HepG2 (cell line): ENCODE measurements around the gene ANKS1B. TPM values are rescaled to one million over a fixed set of nuclear protein-coding genes. Genes with fewer than 3 reads are reported as not detected.

Experiments used
- ARHGAP35 ChIP-seq: sonication (generic); formaldehyde crosslinking; IDR thresholded peaks from 2 replicates; pipeline ENCODE4 v1.9.0; 2022; ENCODE audit warnings: mild to moderate bottlenecking, inconsistent platforms, moderate library complexity, missing genetic modification reagents, borderline replicate concordance
- ARNT2 ChIP-seq: sonication (generic); formaldehyde crosslinking; IDR thresholded peaks from 2 replicates; pipeline ENCODE4 v1.8.0; 2022; ENCODE audit warnings: mild to moderate bottlenecking, low read depth, missing genetic modification reagents, moderate library complexity
- FOXO1 ChIP-seq: sonication (generic); formaldehyde crosslinking; IDR thresholded peaks from 2 replicates; pipeline ENCODE4 v1.4.0; 2020; ENCODE audit warnings: missing genetic modification reagents
- HNF4A ChIP-seq: sonication (generic); formaldehyde crosslinking; IDR thresholded peaks from 2 replicates; pipeline ENCODE4 v1.4.0; 2020; ENCODE audit warnings: missing genetic modification reagents
- IRF2 ChIP-seq: IDR thresholded peaks from 2 replicates; pipeline ENCODE4 v1.6.1; 2018; ENCODE audit warnings: missing genetic modification reagents, missing compliant biosample characterization
- KLF9 ChIP-seq: IDR thresholded peaks from 2 replicates; pipeline ENCODE4 v1.6.1; 2016; ENCODE audit warnings: low read depth
- NKX3-1 ChIP-seq: sonication (generic); formaldehyde crosslinking; IDR thresholded peaks from 2 replicates; pipeline ENCODE4 v1.5.0; 2020; ENCODE audit warnings: missing genetic modification reagents
- SOX13 ChIP-seq, 3 experiments: fragments of 450-650 bp in 1 of 3; sonication (generic) in 1 of 3; formaldehyde crosslinking in 1 of 3; IDR thresholded peaks in 2 of 3; conservative IDR thresholded peaks in 1 of 3; 2 replicates each; pipeline versions ENCODE4 v1.5.0 to v1.6.1; 2016 to 2020; ENCODE audit warnings: antibody characterized with exemption in 1 of 3, mild to moderate bottlenecking in 1 of 3, missing compliant biosample characterization in 1 of 3, missing genetic modification reagents in 1 of 3, moderate library complexity in 1 of 3
- SOX5 ChIP-seq: IDR thresholded peaks from 2 replicates; pipeline ENCODE4 v1.6.1; 2016; ENCODE audit warnings: borderline replicate concordance
- ZNF550 ChIP-seq: sonication (generic); formaldehyde crosslinking; IDR thresholded peaks from 2 replicates; pipeline ENCODE4 v1.4.0; 2020; ENCODE audit warnings: mild to moderate bottlenecking, missing genetic modification reagents, borderline replicate concordance
- ZNF773 ChIP-seq: sonication (generic); formaldehyde crosslinking; IDR thresholded peaks from 2 replicates; pipeline ENCODE4 v1.4.0; 2020; ENCODE audit warnings: missing genetic modification reagents, borderline replicate concordance
- ZNF792 ChIP-seq: IDR thresholded peaks from 2 replicates; pipeline ENCODE4 v1.6.1; 2016
- ZNF878 ChIP-seq: sonication (generic); formaldehyde crosslinking; IDR thresholded peaks from 2 replicates; pipeline ENCODE4 v1.8.1; 2023; ENCODE audit warnings: mild to moderate bottlenecking, missing genetic modification reagents, moderate library complexity
- polyA plus RNA-seq, 8 experiments: library from polyadenylated mRNA; depleted of rRNA in 3 of 8; stranded (reverse) in 7 of 8; unstranded in 1 of 8; fragments of >200 nt; fragmentation: Illumina TruSeq in 4 of 8; extraction: Trizol in 4 of 8; gene quantifications; 2 replicates each; pipeline versions ENCODE4 v1.2.1 to v1.2.3, GENCODE V29; 2011 to 2016; ENCODE audit warnings: low read depth in 4 of 8, missing spikeins in 1 of 8, mixed read lengths in 1 of 8; ENCODE audit not compliant: insufficient read depth in 1 of 8
- total RNA-seq, 5 experiments: library from RNA; depleted of rRNA; stranded (reverse); fragments of >200 nt; fragmentation: Illumina TruSeq; extraction: Trizol; gene quantifications; 2 replicates each; pipeline ENCODE4 v1.2.3, GENCODE V29; 2016; ENCODE audit warnings: low read depth in 1 of 5
- TF ChIP-seq, protein P1 (sequence below): sonication (generic); formaldehyde crosslinking; IDR thresholded peaks from 2 replicates; pipeline ENCODE4 v1.4.0; 2020; ENCODE audit warnings: missing genetic modification reagents
- TF ChIP-seq, protein P2 (sequence below): IDR thresholded peaks from 2 replicates; pipeline ENCODE4 v1.6.1; 2012; ENCODE audit warnings: inconsistent platforms
- TF ChIP-seq, protein P3 (sequence below): IDR thresholded peaks from 2 replicates; pipeline ENCODE4 v1.6.1; 2016; ENCODE audit warnings: missing biosample characterization, missing genetic modification reagents, low read depth

ANKS1B gene
- total and polyA plus RNA-seq, 2 of the 13 experiments (the other 11 are each of a cell fraction or from before 2014, with no cell fraction given), result 0.15 TPM; not detected in 1

DNA sequence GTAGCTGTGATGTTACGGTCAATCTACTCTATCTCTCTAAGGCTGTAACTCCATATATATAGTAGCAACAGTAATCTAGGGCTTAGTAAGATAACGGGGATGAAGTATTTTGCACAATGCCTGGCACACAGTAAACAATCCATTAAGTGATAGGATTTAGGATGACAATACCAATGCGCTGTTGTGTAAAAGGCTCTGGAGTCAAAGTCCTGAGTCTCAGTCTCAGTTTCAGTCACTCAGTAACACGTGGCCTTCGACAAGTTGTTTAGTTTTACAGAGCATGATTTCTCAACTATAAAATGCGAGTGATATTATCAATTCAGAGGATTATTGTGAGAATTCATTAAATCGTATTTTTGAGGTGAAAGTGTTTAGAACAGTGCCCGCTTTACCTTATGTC is 174.8 kb downstream of the ANKS1B start (continued):
- TF ChIP-seq SOX5 (CRISPR knock-in tag), result peak; percentile 47; the same call in 1 of the 2 replicates
- TF ChIP-seq, protein P1, sequence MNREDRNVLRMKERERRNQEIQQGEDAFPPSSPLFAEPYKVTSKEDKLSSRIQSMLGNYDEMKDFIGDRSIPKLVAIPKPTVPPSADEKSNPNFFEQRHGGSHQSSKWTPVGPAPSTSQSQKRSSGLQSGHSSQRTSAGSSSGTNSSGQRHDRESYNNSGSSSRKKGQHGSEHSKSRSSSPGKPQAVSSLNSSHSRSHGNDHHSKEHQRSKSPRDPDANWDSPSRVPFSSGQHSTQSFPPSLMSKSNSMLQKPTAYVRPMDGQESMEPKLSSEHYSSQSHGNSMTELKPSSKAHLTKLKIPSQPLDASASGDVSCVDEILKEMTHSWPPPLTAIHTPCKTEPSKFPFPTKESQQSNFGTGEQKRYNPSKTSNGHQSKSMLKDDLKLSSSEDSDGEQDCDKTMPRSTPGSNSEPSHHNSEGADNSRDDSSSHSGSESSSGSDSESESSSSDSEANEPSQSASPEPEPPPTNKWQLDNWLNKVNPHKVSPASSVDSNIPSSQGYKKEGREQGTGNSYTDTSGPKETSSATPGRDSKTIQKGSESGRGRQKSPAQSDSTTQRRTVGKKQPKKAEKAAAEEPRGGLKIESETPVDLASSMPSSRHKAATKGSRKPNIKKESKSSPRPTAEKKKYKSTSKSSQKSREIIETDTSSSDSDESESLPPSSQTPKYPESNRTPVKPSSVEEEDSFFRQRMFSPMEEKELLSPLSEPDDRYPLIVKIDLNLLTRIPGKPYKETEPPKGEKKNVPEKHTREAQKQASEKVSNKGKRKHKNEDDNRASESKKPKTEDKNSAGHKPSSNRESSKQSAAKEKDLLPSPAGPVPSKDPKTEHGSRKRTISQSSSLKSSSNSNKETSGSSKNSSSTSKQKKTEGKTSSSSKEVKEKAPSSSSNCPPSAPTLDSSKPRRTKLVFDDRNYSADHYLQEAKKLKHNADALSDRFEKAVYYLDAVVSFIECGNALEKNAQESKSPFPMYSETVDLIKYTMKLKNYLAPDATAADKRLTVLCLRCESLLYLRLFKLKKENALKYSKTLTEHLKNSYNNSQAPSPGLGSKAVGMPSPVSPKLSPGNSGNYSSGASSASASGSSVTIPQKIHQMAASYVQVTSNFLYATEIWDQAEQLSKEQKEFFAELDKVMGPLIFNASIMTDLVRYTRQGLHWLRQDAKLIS, result no peak
- no peak for TF ChIP-seq FOXO1
- no peak for TF ChIP-seq ZNF550
- TF ChIP-seq ZNF792 (CRISPR knock-in tag), result no peak
- TF ChIP-seq ARHGAP35 (CRISPR knock-in tag), result no peak
- no peak for TF ChIP-seq SOX13 (IDR thresholded peaks at IDR 0.05)
- TF ChIP-seq SOX13 (CRISPR knock-in tag; conservative IDR thresholded peaks at IDR 0.05 in 1 of 2, IDR thresholded peaks at IDR 0.05 in 1 of 2), result peak in 1 of 2 experiments; percentile 42; a peak in 1 of 4 replicates
- peak; percentile 61; the same call in 1 of the 2 replicates for TF ChIP-seq HNF4A (CRISPR knock-in tag)
- TF ChIP-seq NKX3-1 (CRISPR knock-in tag), result no peak
- TF ChIP-seq, protein P2, sequence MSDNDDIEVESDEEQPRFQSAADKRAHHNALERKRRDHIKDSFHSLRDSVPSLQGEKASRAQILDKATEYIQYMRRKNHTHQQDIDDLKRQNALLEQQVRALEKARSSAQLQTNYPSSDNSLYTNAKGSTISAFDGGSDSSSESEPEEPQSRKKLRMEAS, result peak; percentile 48; the same call in 1 of the 2 replicates
- TF ChIP-seq ZNF878 (CRISPR knock-in tag), result no peak
- TF ChIP-seq KLF9 (CRISPR knock-in tag), result no peak
- TF ChIP-seq, protein P3, sequence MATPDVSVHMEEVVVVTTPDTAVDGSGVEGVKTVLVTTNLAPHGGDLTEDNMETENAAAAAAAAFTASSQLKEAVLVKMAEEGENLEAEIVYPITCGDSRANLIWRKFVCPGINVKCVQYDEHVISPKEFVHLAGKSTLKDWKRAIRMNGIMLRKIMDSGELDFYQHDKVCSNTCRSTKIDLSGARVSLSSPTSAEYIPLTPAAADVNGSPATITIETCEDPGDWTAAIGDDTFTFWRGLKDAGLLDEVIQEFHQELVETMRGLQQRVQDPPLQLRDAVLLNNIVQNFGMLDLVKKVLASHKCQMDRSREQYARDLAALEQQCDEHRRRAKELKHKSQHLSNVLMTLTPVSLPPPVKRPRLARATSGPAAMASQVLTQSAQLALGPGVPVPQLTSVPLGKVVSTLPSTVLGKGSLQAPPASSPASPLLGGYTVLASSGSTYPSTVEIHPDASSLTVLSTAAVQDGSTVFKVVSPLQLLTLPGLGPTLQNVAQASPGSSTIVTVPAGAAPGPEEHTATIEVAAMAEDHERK (CRISPR knock-in tag), result no peak
- no peak for TF ChIP-seq ZNF773
- TF ChIP-seq IRF2 (CRISPR knock-in tag), result no peak
- TF ChIP-seq ARNT2, result no peak
